NCI-H128 (cell line): Measurements from ENCODE around the gene SCAMP5.
A peak's percentile ranks its signal among the peaks of the same experiment; 100 is the strongest.

Experiments
- DNase-seq: peaks from one replicate; lab custom pipeline; 2025; ENCODE audit not compliant: unreplicated experiment; lab: John Stamatoyannopoulos, UW

The SCAMP5 gene

DNA sequence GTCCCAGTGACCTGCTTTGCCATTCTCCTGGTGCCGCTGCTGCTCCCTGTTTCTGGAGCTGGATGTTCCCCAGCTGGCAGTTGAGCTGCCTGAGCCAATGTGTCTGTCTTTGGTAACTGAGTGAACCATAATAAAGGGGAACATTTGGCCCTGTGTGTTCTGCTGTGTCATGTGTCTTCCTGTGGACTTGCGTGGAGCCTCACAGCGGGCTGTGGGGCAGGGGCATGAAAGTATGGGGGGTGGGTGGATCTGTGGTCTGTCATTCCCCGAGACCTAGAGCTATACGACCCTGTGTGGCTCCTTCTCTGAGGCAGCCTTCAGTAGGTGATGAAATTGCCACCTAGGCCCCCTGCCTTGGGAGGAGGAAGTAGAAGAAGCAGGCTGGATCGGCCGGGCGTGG, 26.0 kb downstream of the SCAMP5 start:
- no peak for DNase-seq

DNA sequence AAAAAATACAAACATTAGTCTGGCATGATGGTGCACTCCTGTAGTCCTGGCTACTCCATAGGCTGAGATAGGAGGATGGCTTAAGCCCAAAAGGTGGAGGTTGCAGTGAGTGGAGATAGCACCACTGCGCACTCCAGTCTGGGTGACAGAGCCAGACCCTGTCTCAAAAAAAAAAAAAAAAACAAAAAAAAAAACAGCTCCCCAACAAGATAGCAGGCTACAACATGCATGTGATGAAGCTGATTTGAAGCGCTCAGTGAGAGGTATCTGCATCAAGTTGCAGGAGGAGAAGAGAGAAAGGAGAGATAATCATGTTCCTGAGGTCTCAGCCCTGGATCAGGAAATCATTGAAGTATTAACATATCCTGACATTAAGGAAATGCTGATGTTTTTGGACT, 27.4 kb downstream of the SCAMP5 start:
- DNase-seq: no peak

DNA sequence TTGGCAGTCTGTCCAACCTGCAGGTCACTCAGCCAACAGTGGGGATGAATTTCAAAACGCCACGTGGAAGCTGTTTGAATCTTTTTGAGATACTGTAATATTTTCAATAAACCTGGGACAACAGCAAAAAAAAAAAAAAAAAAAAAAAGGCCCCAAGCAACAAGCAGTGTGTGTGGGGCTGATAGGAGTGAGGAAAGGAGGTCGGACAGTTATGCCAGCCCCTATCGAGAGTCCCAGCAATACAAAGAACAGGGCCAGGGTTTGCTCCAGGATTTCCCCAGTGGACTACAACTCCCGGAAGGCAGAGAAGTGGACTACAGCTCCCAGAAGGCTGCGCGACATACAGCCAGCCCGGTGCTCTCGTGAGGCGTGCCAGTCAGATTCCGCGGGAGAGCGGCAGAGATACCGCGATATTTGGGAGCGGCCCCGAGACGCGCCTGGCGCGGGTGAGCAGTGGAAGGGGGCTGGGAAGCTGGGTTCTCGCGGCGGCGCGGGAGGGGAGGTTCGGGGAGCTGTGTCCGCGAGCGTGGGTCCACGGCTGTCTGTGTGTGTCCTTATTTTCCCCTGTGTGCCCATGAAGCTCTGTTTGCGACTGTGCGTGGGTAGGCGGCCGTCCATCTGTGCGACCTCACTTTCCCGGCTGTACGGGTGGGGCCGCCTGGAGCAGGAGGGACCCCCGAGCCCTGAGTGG, 28.0 kb downstream of the SCAMP5 start, which contains the start of gene PPCDC:
Gene PPCDC, plus strand, starts transcription at position 410 of the 691 bp plus-strand sequence. CDS start 4,729 bp downstream, outside the sequence.
- peak; percentile 88 for DNase-seq

DNA sequence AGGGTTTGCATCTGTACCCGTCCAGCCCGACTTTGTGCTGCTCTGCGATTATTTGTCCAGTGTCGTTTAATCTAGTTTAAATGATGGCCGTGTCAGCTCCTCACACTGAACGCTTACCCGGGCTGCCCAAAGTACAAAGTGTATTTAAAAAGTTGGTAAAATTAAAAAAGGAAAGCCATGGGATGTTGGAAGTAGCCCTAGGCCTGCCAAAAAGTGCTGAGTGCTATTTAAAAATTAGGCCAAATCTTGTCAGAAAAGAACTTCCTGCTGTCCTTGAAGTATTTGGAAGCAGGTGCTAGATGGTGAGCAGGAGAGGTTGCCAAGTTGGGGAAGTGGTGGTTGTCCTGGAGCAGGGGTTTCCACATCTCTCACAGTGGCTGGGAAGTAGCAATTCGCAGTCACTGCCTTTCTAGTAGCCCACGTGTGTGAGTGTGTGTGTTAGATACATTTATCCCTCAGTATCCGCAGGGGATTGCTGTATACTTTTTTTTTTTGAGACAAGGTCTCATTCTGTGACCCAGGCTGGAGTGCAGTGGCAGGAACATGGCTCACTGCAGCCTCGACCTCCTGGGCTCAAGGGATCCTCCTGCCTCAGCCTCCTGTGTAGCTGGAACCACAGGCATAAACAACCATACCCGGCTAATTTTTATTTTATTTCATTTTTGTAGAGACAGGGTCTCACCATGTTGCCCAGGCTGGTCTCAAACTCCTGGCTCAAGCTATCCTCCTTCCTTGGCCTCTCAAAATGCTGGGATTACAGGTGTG, 28.7 kb downstream of the SCAMP5 start:
- no peak for DNase-seq

DNA sequence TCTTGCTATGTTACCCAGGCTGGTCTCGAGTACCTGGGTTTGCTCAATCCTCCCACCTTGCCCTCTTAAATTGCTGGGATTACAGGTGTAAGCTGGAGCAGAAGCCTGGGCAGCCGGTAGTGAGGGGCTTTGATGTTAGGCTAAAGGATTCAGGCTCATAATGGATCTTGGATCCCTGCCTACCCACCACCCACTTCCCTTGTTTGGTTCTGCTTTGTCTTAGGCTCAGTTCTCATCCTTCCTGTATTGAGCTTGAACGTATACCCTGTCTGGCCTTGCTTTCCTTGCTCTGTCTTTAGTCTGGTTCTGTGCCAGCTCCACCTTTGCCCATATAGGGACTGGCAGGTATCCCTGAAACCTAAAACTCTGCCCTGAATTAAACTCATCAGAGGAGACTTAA, 29.7 kb downstream of the SCAMP5 start:
- DNase-seq: no peak

DNA sequence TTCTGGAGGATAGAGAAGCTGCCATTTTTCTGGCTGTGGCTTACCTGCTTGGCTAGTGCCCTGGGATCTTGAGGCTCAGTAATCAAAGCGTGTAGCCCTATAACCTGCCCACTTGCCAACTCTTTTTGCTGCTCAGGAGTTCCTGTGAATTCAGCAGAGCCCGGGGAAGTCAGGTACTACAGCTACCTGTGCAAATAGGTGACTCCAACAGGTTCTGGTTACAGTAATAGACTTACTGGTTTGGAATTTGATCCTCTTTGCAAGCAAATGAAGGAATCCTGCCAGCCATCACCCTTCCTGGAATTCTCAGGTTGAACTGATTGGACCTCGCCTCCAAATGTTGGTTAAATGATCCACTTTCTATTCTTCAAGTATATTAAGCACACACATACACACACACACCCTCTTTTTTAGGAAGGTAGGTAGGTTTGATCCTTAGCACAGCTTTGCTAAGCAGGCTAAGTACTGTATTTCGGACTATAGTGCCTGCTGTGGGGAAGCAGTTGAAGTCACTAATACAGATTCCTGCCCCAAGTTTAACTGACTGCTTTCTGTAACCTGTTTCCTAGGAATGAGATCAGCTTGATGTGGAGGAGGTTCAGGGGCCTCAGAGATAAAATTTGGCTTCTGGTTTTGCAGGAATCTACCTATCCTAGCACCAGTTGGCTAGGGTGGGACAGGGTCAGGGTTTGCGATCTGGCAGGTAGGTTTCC, 30.3 kb downstream of the SCAMP5 start:
- no peak for DNase-seq

DNA sequence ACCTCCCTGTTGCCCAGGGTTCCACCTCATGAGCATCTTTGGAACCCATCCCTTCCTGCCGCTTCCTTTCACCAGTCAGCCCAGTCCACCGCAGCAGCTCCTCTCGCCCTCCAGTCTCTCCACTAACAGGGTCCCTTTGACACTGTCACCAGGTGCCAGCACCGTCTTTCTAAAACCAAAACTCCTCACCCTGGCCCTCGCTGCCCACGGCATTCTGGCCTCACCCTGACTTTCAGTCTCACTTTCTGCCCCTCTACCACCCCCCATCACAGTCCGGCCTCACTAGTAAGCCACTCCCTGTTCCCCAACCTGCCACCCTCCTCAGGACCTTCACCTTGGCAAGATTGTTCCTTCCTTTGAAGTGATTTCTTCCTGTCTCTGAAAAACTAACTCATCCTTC, 32.2 kb downstream of the SCAMP5 start:
- no peak for DNase-seq

DNA sequence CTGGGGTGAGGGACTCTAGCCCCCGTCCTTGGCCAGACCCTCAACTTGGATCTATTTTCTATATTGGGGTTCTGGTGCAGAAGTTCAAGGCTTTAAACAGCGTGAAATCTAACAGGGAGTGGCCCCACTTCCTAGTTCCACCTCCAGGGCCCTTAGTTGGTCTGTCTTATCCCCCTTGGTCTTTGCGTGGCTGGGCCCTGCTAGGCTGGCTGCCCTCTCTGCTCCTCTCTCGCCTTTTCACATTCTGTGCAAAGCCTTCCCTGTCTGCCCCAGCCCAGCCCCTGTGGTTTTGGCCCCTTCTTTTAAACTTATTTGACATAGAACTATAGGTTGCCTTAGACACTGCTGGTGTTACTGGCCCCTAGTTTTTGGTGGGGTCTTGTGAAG, 33.6 kb downstream of the SCAMP5 start:
- no peak for DNase-seq

DNA sequence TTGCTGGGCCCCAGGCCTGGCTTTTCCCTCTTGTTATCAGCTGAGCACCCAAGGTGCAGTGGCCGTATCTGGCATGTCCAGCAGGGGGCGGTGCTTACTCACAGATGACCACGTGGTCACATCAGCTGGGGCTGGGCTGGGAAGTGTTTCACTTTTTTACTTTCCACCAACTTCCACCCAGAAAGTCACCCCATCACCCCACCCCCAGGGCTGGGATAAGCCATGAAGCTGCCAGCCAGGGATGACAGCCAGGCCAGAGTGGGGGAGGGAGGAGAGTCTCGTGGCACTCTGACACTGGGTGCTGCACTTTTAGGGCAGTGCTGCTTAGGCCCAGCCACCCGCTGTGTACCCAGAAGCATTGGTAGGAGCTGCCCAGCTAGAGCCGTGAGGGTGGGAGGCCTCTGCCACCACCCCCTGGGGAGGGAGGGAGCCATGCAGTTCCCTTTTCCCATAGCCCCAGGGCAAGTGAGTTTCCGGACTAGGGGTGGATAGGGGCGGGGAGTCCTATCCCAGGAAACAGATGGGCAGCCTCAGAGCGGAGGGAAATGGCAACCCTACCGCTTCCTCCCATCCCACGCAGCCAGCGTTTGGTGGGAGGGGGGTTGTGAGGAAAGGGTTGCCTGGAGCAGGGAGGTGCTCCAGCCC, 34.1 kb downstream of the SCAMP5 start:
- DNase-seq: no peak

DNA sequence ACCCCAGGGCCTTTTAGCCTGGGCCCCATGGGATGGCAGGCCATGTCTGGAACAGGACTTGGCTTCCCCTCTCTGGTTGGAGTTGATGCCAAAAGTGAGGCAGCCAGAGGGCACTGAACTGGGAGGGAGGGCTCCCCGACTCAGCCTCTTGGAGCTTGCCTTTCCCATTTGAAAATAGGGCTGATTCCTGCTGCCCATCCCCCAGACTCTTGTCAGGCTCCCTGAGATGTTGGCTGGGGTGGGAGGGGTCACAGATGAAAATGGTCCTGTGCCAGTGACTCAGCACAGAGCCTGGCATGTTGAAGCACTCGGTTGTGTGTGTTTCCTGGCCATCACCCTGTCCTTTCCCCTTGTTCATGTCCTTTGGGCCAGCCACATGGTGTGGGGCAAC, 34.7 kb downstream of the SCAMP5 start:
- DNase-seq: no peak

DNA sequence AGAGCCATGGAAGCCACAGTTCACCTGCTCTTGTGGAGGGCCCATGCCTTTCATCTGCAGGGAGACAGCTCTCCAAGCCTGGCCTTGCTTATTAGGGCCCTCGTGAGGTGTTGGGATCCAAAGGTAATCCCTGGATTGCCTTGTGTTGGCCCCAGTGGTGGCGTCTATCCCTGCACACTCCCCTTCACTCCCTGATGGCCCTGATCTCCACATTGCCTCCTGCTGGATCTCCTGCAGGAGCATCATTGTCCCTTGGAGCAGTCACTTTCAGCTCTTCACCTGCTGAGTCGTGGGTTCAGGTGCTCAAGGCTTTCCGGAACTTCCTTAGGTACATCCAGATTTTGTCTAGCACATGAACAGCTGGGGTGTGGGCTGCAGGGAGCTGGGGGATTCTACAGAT, 35.1 kb downstream of the SCAMP5 start:
- no peak for DNase-seq

DNA sequence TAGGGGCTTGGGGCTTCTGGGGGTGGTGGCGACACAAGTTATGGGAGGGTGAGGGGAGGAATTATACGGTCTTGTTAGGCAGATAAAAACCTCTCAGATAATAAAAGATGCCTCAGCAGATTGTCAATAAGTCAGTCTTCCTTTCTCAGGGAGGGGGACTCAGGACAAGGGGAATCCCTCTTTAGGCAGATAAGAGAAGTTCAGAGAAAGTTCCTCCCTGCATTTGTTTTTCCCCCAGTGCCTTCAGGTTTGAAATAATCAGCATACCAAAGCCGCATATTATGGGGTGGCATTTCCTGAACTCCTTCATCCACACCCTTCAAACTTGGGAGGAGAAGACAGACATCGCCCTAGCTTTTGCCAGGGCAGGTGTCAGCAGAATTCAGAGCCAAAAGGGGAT, 36.5 kb downstream of the SCAMP5 start:
- DNase-seq: no peak

DNA sequence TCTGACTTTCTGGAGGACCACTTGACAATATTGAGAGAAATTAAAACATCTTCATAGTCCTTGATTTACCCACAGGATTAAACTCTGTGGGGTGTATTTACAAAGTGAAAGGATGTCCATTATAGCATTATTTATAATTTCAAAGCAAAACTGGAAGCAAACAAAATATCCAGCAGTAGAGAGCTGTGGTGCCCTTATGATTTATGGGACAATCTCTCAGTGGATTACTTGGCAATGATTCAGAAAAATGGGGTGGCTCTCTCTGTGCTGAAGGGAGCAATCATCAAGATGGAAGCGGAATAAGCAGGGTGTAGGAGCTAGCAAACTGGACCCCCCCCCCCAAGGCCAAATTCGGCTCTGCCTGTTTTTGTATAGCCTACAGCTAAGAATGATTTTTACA, 37.0 kb downstream of the SCAMP5 start:
- no peak for DNase-seq

DNA sequence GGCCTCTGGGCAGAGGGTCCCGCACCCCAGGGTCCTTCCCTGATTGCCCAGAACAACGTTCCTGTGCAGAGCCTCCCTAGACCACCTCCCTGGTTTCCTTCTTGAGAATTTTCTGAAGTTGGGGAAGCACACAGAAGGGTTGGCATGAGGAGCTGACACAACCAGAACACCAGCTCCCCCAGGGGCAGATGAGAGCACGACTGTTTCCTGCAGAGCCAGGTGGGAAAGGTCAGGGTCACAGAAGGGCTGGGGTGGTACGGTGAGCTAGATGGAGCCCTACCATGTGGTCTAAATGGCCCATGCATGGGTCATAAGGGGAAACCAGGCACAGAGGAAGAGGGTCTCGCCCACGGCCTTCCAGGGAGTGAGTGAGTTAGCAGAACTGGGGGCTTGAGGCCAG, 38.4 kb downstream of the SCAMP5 start:
- DNase-seq: no peak

DNA sequence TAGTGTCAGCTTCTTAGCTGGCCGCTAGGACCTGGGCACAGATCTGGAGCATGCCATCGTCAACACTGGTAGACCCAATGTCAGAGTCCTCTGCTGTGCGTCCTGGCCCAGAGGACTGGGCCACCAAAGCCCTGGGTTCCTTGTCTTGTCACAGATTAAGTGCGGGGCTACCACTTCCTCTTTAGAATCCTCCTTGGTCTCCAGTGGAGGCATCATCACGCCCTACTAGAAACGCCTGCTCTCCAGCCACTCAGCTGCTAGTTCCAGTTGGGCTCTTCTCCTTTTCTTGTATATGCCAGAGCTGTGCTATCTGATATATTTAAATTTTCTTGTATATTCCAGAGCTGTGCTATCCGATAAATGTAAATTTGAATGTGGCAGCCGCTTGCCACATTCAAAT, 39.3 kb downstream of the SCAMP5 start:
- DNase-seq: no peak

DNA sequence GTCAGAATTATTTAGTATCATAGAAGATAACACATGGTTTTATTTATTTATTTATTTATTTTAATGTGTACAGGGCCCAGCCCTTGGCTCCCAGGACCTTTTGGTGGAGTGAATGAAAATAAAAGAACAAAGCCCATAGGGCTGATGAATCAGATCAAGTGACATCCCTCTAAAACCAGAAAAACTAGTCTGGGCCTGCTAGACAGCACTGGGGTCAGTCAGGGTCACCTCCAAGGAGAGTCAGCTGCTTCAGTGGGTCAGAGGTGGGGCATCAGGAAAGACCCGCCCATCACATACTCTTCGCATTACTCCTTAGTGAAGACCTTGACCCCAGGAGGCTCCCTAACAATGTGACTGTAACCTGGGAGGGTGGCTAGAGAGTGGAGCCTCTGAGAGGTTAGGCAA, 40.9 kb downstream of the SCAMP5 start:
- no peak for DNase-seq

DNA sequence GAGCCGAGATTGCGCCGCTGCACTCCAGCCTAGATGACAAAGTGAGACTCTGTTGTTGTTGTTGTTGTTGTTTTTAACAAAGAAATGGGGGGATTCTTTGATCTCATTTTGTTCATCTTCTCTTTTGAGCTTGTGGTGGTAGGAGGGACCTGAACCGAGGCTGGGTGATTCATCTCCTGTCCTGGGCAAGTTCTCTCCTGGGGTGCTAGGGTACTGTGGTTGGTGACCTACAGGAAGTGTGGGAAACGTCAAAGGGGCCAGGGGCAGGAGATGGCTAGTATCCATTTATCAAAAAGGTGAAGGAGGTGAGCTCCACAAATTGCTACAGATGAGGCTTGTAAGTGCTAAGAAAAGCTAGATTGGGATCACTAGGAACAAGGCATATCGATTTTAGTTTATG, 42.3 kb downstream of the SCAMP5 start:
- no peak for DNase-seq

DNA sequence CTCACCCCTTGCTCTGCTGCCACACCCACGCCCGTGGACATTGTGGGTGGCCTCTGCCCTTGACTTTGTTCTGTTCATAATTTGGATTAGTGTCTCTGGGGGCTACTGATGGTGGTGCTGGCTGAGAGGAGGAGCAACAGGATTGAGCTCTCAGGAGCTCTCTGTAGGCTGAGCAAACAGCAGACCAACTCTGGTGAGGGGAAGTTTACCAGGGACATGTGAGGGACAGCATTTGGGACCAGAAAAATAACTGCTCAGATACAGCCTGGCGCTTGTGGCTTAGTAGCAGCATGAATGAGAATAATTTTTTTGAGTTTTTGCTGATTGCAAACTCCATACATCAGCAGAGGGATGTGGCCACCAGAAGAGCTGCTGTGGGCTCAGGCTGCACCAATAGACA, 42.9 kb downstream of the SCAMP5 start:
- DNase-seq: no peak

DNA sequence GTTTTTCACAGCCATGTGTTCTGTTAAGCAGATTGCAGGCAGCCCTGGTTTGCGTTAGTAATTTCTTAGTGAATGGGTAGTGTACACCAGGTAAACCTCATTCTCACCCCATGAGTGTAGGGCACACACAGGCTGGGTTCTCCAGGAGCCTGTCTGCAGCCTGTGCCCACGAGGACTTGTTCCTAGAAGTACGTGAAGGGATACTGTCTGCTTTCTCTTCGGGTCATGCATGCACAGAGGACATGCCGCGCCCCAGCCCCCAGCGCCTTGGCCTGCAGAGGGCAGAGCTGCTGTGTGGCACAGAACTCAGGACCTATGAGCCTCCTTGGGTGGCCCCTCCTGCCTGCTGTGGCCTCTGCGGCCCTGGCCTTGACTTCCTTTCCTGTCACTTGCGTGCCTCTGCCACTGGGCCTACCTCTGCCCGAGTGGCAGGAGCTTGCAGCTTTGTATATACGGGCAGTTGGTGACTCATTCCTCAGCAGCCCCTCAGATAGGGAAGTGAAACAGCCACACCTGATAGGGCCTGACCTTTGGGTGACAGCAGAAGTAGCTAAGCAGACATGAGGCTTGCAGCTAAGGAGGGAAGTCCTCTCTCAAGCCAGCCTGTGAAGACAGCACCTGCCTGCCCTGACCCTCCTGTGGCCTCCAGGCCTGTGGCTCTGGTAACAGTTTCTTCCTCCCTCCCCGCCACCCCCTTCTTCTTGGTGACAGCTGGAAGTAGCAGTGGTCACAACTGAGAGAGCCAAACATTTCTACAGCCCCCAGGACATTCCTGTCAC, 47.6 kb downstream of the SCAMP5 start:
- no peak for DNase-seq

DNA sequence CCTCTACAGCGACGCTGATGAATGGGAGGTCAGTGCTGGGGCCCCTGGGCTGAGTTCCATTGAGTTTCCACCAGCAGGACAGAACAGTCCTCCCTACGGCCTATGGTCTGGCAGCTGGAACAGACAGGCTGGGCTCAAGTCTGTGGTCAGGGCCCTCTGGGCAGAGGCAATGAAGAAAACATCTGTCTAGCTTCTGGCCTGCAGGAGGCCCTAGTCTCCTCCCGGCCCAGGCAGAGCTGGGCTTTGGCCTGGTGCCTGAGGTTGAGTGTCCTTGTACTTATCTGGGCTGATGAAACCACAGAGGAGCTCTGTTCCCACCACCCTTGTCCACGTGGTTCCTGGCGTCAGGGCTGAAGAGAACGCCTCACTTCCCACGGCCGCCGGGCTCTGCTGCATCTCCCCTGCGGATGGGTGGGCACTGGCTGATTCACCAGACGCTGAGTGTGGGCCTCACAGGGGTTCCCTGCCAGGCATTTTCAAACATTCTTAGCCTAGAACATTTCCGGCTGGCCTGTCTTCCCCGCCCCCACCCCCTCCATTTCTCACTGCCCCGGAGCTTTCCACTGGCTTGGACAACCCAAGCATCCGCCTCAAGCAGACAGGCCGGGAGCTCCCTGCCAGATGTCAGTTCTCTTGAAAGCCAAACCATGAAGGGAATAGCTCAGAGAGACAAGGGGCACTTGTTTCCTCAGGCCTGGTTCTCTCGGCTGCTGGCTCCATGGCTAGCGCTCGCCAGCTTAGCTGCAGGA, 48.3 kb downstream of the SCAMP5 start:
- no peak for DNase-seq
